HEK293 (cell line): ENCODE measurements around the gene PRM1.

Experiments used
- CTCF ChIA-PET: fragments of 350-600 bp; formaldehyde crosslinking; extraction: SDS; loops from one replicate; lab custom pipeline; 2021; ENCODE audit warnings: antibody characterized with exemption; lab: Yijun Ruan, JAX
- POLR2A ChIA-PET: fragments of 300-600 bp; formaldehyde crosslinking; extraction: SDS; loops from one replicate; lab custom pipeline; 2020; ENCODE audit warnings: antibody characterized with exemption, inconsistent platforms; lab: Yijun Ruan, JAX
- H3K27ac ChIP-seq: fragments of 200-500 bp; sonication (Bioruptor generic); 2 replicates; pipeline ENCODE4 v1.5.1; 2014; ENCODE audit warnings: low read depth, low read length, control low read depth, inconsistent platforms; ENCODE audit errors: extremely low read depth
- H3K36me3 ChIP-seq, 2 experiments: fragments of 200-500 bp in 1 of 2; sonication (Bioruptor generic) in 1 of 2; 1 replicate in 1 of 2; 2 replicates in 1 of 2; pipeline ENCODE4 v1.5.1; 2014 to 2017; ENCODE audit warnings: inconsistent platforms in 2 of 2, low read length in 2 of 2; ENCODE audit not compliant: control insufficient read depth in 2 of 2, insufficient read depth in 1 of 2
- H3K4me1 ChIP-seq: fragments of 200-500 bp; sonication (Bioruptor generic); 2 replicates; pipeline ENCODE4 v1.5.1; 2014; ENCODE audit warnings: mild to moderate bottlenecking, low read length, inconsistent platforms; ENCODE audit not compliant: control insufficient read depth, insufficient read depth
- H3K4me3 ChIP-seq: 2 replicates; pipeline ENCODE4 v1.5.1; 2011; ENCODE audit warnings: low read depth, mild to moderate bottlenecking, control low read depth, low read length, moderate library complexity
- H3K9me3 ChIP-seq: fragments of 200-500 bp; sonication (Bioruptor generic); 2 replicates; pipeline ENCODE4 v1.5.1; 2014; ENCODE audit warnings: low read depth, low read length, inconsistent platforms; ENCODE audit not compliant: control insufficient read depth, insufficient read depth
- KLF9 ChIP-seq: fragments of 450-650 bp; formaldehyde crosslinking; IDR thresholded peaks from 2 replicates; pipeline ENCODE4 v1.5.1; 2016; ENCODE audit warnings: missing biosample characterization, missing genetic modification characterization, low read depth
- SCRT2 ChIP-seq: fragments of 450-650 bp; formaldehyde crosslinking; IDR thresholded peaks from 2 replicates; pipeline ENCODE4 v1.5.1; 2016; ENCODE audit warnings: missing biosample characterization, missing genetic modification characterization
- SETDB1 ChIP-seq: IDR thresholded peaks from one replicate; pipeline ENCODE4 v1.6.1; 2017; ENCODE audit warnings: mild to moderate bottlenecking, low read length, moderate library complexity, mixed read lengths; ENCODE audit not compliant: insufficient read length
- ZBTB17 ChIP-seq: fragments of 450-650 bp; formaldehyde crosslinking; IDR thresholded peaks from 2 replicates; pipeline ENCODE4 v1.5.1; 2016; ENCODE audit warnings: missing biosample characterization, missing genetic modification characterization
- ZNF138 ChIP-seq: fragments of 450-650 bp; formaldehyde crosslinking; IDR thresholded peaks from 2 replicates; pipeline ENCODE4 v1.5.1; 2016; ENCODE audit warnings: missing biosample characterization, missing genetic modification characterization, borderline replicate concordance
- ZNF146 ChIP-seq: fragments of 450-650 bp; formaldehyde crosslinking; IDR thresholded peaks from 2 replicates; pipeline ENCODE4 v1.5.1; 2016; ENCODE audit warnings: missing biosample characterization, missing genetic modification characterization
- ZNF350 ChIP-seq: fragments of 450-650 bp; formaldehyde crosslinking; IDR thresholded peaks from 2 replicates; pipeline ENCODE4 v1.5.0; 2017; ENCODE audit warnings: missing biosample characterization, mild to moderate bottlenecking, missing genetic modification characterization
- ZNF37A ChIP-seq: fragments of 450-650 bp; IDR thresholded peaks from 2 replicates; pipeline ENCODE4 v1.5.1; 2018; ENCODE audit warnings: missing biosample characterization, missing genetic modification characterization
- ZNF391 ChIP-seq: fragments of 450-650 bp; formaldehyde crosslinking; IDR thresholded peaks from 2 replicates; pipeline ENCODE4 v1.5.1; 2016; ENCODE audit warnings: low read depth, missing biosample characterization, missing genetic modification characterization, borderline replicate concordance
- ZNF48 ChIP-seq: fragments of 450-650 bp; formaldehyde crosslinking; IDR thresholded peaks from 2 replicates; pipeline ENCODE4 v1.5.1; 2016; ENCODE audit warnings: missing biosample characterization, missing genetic modification characterization
- ZNF530 ChIP-seq: fragments of 450-650 bp; formaldehyde crosslinking; IDR thresholded peaks from 2 replicates; pipeline ENCODE4 v1.5.1; 2016; ENCODE audit warnings: low read depth, missing biosample characterization, missing genetic modification characterization
- ZNF658 ChIP-seq: fragments of 450-650 bp; formaldehyde crosslinking; IDR thresholded peaks from 2 replicates; pipeline ENCODE4; 2016; ENCODE audit warnings: missing biosample characterization, missing genetic modification characterization
- ZNF701 ChIP-seq: fragments of 450-650 bp; formaldehyde crosslinking; IDR thresholded peaks from 2 replicates; pipeline ENCODE4 v1.5.1; 2016; ENCODE audit warnings: missing biosample characterization, missing genetic modification characterization
- ZNF747 ChIP-seq: fragments of 450-650 bp; formaldehyde crosslinking; IDR thresholded peaks from 2 replicates; pipeline ENCODE4 v1.5.1; 2016; ENCODE audit warnings: missing biosample characterization, missing genetic modification characterization

Gene PRM1

GRCh38 chr16:11307639-11308492, 26.7 kb upstream of the PRM1 start (continued):
- TF ChIP-seq ZNF658 (no peak), ZNF350 (tag by site-specific recombination) (no peak), ZNF391 (tag by site-specific recombination) (no peak), ZNF37A (tag by site-specific recombination) (no peak), ZNF48 (tag by site-specific recombination) (no peak)
- TF ChIP-seq, all 188 proteins: peak for 0

GRCh38 chr16:11306997-11307638, 26.0 kb upstream of the PRM1 start:
- ChIA-PET CTCF (no interaction called here), POLR2A (no interaction called here)
- Histone ChIP-seq H3K36me3 (no peaks in the 10 kb centered on the region), H3K4me3 (no peak overlapping the region), H3K27ac (no peak overlapping the region), H3K4me1 (0 out of 2 replicates have a peak, but pooled peaks cover 2% of the 10 kb centered on the region), H3K9me3 (no peaks in the 10 kb centered on the region)
- TF ChIP-seq ZNF146 (peak; percentile 67), ZNF701 (tag by site-specific recombination) (no peak), SCRT2 (tag by site-specific recombination) (peak; percentile 34; the same call in 1 of the 2 replicates)

- TF ChIP-seq ZNF530 (tag by site-specific recombination) = no peak
- TF ChIP-seq ZBTB17 = no peak
- H3K4me1 ChIP-seq = 0 out of 2 replicates have a peak, but pooled peaks cover 2% of the 10 kb centered on the region
- POLR2A ChIA-PET = no interaction called here
Observed at GRCh38 chr16:11306381-11306780, 25.3 kb upstream of the PRM1 start.

DNA sequence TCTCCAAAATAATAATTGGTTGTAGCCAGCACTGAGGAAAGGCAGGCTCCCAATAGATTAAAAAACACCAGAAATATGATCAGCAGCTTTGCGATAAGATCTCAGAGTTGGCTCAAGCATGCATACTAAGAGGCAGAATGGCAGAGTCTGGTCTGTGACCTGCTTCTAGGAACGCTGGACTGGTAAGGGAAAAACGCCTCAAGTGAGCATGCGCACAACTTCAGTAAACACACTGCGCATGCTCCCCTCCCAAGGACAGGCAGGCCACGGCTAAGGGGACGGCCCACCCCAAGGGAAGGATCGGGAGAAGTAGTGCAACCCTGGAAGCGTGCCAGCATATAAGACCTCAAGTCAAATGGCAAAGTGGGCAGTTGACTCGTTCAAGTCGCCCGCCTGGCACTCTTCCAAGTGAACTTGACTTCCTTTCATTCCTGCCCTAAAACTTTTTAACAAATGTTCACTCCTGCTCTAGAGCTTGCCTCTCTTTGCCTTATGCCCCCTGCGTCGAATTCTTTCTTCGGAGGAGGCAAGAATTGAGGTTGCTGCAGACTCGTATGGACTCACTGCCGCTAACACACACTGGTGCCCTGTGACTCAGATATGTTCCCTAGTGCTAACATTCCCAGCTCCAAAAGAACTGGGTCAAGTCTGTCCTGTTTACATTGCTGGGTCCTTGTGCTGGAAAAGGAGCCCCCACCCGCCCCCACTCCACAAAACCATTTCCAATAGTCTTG, 22.4 kb upstream of the PRM1 start:
- CTCF ChIA-PET = no interaction called here
- H3K27ac ChIP-seq = no peak overlapping the region

More at GRCh38 chr16:11306381-11306780, 25.3 kb upstream of the PRM1 start:
- Histone ChIP-seq H3K36me3 (no peaks in the 10 kb centered on the region), H3K9me3 (no peaks in the 10 kb centered on the region), H3K4me3 (no peak overlapping the region), H3K27ac (no peak overlapping the region)
- CTCF ChIA-PET = interaction anchor here (0.6 kb wide), 1 partner anchor 98 kb away, joined by 4 read pairs; no protein-coding TSS in a partner anchor

GRCh38 chr16:11302977-11303376, 21.8 kb upstream of the PRM1 start:
- no peak overlapping the region for H3K4me3 ChIP-seq
- ChIA-PET CTCF (no interaction called here), POLR2A (no interaction called here)
- H3K9me3 ChIP-seq = no peaks in the 10 kb centered on the region
- H3K36me3 ChIP-seq = no peaks in the 10 kb centered on the region
- no peak overlapping the region for H3K27ac ChIP-seq
- TF ChIP-seq ZNF138 (tag by site-specific recombination) = no peak
- TF ChIP-seq SCRT2 (tag by site-specific recombination) = peak; percentile 73
- H3K4me1 ChIP-seq = 0 out of 2 replicates have a peak, but pooled peaks cover 2% of the 10 kb centered on the region

More for the DNA sequence above, 22.4 kb upstream of the PRM1 start:
- no peak for TF ChIP-seq ZNF747 (tag by site-specific recombination)
- no peak for TF ChIP-seq KLF9
- peak; percentile 53 for TF ChIP-seq SETDB1
- Histone ChIP-seq H3K4me1 (0 out of 2 replicates have a peak, but pooled peaks cover 2% of the 10 kb centered on the region), H3K4me3 (no peak overlapping the region), H3K36me3 (no peaks in the 10 kb centered on the region), H3K9me3 (no peaks in the 10 kb centered on the region)
- POLR2A ChIA-PET = no interaction called here
